Posterior cingulate gyrus (tissue), 11 donors: ENCODE data around the gene RPS17.
A peak's percentile ranks its signal among the peaks of the same experiment; 100 is the strongest.

Source experiments
- DNase-seq, 10 donors: peaks; one replicate each; pipeline versions ENCODE4 v3.0.0 to v3.0.0-alpha.2; 2020 to 2021; ENCODE audit warnings: mixed read lengths in 3 of 10
- intact Hi-C: fragments of 100-400 bp; cut with DNase I; formaldehyde crosslinking; loops from one replicate; pipeline ENCODE4 v1.15.1; 2023

Gene RPS17

DNA sequence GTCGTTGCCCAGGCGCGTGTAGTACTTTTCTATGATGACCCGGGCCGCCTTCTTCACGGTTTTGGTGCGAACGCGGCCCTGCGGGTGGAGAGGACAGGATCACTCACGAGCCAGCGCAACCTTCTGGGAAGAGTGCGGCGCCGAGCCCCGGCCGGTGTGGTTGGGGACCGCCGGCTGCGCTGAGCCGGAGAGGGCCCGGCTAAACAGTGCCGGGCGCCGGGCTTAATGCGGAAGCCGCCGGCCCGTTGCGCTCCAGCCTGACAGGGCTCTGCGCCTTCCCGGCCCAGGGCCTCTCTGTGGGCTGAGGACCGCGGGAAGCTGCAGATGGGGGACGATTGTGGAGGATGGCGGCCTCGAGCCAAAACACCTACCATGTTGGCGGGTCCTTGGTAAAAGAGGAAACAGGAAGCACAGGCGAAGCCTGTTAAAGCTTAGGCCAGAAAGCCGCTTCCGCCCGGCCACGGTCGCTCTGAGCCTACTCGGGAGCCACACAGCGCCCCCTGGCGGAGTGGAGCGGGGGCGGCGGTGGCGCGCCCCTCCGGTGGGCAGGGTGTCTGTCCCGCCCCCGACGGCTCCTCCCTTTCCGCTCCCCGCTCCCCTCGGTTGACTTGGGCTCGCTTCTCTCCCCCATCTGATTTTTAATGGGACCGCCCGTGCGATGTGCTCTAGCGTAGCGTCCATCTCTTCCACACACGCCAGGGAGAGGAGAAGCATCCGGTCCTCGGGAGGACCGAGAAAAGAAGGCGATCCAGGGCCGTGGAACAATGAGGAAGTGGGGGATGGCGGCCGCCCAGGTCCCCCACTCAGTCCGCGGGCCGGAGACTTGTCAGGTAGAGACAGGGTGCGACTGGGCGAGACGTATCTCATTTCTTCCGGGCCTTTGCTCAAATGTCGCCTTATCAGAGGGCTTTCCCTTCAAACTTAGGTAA, at the start of gene RPS17:
TSS of gene RPS17 (minus strand) at position 403 of the 929 bp plus-strand sequence. CDS start at position 374, 29 bp downstream.
- intact Hi-C loops = loop anchor here (5.0 kb wide), 3 partner anchors 107 to 212 kb away; partner anchors contain the start of genes AP3B2 and CPEB1
- peak; percentile 88 to 99 (median 94) for DNase-seq

DNA sequence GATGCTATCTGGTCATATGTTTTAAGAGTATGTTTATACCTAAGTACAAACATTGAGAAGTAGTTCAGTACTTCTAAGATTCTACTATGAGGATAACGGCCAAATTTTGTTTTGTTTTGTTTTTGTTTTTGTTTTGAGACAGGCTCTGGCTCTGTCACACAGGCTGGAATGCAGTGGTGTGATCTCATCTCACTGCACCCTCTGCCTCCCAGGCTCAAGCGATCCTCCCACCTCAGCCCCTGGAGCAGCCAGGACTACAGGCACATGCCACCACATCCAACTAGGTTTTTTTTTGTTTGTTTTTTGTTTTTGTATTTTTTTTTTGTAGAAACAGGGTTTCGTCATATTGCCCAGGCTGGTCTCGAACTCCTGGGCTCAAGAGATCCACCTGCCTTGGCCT, 47.5 kb upstream of the RPS17 start:
- intact Hi-C loops = no loop called here
- DNase-seq = no peak

DNA sequence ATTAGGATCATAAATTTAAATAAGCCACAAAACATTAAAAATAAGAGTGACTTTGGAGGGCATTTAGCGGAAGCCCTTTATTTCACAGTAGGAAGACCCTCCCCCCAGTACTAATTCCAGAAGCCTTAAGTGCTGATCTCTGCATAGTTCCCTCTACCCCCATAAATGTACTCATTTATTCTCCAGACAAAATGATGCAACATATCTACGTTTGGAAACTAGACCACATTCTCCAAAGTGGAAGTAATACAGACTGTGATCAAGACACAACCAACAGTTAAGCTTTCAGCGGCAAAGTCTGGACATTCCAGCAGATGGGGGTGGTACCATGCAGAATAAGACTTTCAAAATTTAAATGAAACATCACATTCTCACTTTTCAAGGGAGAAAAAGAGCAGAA, 44.8 kb upstream of the RPS17 start:
- intact Hi-C loops = no loop called here
- DNase-seq = no peak

DNA sequence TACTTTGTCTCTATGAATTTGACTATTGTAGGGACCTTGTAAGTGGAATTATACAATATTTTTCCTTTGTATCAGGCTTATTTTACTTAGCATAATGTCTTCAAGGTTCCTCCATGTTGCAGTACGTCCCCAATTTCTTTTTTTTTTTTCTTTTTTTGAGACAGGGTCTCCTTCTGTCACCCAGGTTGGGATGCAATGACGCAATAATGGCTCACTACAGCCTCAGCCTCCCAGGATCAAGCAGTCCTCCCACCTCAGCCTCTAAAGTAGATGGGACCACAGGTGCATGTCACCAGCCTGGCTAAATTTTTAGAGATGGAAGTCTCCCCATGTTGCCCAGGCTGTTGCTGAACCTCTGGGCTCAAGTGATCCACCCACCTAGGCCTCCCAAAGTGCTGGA, 40.5 kb upstream of the RPS17 start:
- intact Hi-C loops = no loop called here
- DNase-seq = no peak

DNA sequence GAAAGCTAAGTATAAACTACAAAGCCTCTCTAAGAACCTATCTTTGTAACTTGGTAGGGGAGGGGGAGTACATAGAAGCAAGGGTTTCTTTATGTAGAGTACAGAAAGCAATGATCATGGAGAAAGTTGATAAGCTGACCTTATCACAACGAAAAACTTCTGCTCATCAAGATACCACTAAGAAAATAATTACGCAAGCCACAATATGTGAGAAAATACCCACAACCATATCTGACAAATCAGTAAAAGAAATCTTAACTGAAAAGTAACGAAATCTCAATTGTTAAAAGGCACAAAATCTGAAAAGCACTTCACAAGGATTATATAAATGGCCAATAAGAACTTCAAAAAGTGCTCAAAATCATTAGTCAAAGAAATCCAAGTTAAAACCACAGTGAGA, 35.1 kb upstream of the RPS17 start:
- intact Hi-C loops = no loop called here
- DNase-seq = no peak

DNA sequence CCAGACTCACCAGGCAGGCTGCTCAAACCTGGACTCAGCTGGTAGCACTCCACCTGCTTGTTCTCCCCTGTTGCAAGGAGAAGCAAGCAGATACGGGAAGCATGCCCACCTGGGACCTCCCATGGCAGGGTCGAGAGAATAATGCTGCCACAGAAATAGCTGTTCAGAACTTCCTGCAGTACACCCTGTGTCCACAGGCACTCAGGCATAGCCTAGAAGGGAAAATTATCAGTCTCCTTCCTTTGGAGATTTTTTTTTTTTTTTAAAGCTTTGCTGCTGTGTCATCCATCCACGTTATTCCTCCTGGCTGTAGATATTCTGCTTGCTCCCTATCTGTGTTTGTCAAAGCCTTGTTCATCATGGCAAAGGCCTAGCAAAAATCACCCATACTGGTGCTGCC, 32.7 kb upstream of the RPS17 start:
- peak in 1 of 10 donors; percentile 70 for DNase-seq
- intact Hi-C loops = no loop called here

DNA sequence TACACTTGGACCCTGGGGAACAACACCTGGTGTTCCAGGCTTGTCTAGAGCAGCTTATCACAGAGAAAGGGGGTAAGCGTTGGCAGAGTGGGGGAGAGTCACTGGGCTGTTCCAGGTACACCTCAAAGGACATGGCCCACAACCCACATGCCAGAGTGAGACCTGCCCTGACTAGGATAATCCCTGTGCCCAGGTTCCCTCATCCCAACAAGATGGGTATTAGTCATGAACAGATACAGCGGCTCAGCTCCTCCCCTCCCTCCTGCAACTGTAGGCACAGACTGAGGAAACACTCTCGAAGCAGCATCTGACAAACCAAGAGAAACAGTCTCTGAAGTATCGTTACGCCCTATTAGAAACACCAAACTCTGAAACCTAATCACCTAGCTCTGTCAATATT, 32.1 kb upstream of the RPS17 start:
- intact Hi-C loops = no loop called here
- DNase-seq = peak in 6 of 10 donors; percentile 25 to 89 (median 60)

DNA sequence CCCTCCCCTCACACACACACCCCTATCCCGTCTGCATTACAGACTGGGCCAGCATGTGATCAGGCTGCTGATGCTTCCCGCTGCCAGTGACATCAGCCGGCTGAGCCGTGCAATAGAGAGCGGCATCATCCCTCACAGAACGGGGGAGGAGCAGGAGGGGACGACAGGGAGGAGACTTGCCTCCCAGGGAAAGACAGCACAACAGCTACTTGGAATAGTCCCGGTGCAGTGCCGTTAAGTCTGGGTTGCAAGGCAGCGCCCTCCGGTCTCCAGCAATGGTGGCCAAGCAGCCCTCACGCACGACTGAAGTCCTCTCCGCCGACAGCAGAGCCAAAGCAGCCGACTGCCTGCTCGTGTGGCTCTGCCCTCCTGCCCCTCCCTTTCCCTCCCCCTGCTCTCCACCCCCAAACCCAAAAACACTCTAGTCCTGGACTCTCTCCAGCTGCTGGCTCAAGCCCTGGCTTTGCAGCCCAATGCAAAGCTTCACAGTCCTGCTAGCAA, 31.5 kb upstream of the RPS17 start:
- peak; percentile 76 to 98 (median 87) for DNase-seq
- intact Hi-C loops = loop anchor here (2.0 kb wide), 1 partner anchor 75 kb away; the partner anchor contains the start of gene CPEB1

DNA sequence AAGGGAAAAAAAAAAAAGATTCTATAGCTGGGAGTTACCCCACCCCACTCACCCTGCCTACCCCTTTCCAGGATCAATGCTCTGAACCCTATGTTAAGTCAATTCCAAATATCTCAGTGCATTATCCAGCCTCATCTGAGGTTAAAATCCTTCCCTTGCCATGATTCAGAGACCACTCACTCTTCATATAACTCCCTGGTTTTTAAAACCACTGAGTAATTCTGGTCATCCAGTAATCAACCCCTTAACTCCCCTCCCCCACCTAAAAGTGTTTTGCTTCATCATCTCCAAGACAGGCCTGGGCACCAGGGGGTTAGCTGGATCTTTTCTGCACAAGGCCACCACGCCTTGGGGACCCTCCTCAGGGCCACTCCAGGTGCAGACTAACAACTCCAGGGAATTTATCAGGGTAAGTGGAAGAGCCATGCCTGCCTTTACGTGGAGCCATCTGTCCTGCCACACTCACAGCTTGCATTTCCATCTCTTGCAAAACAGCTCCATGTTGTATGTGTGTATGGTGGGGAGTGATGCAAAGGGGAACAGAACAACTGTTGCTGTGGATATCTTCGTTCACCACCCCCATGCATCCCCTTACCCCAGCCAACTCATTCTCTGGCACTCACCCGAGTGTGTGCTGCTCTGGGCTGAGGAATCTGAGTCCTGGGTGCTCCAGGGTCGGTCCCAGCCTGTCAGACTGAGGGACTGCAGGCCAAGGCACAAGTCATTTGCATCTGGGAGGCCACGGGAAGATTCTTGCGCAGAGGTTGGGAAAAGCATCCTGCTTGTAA, 30.7 kb upstream of the RPS17 start:
- intact Hi-C loops = loop anchor here (2.0 kb wide), 1 partner anchor 76 kb away; the partner anchor contains the start of gene CPEB1

DNA sequence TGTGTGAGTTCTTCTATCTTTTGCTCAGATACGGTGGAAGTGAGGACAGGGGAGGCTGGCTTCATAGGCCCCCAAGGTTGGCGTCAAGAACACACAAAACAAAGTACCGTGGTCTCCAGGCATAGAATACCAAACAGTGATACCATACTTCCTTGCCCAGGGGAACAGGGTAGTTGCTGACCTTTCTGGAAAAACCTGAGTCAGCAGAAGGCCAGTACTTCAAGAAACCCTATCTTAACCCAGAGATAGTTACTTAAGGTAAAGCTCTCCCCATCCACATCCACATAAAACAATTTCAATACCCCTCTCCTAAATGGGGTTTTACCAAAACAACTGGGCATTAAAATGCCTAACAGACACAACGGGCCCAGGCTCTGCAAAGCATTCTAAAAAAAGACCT, 29.6 kb upstream of the RPS17 start:
- intact Hi-C loops = loop anchor here (2.0 kb wide), 1 partner anchor 77 kb away; the partner anchor contains the start of gene CPEB1
- no peak for DNase-seq

More for the DNA sequence above, 30.7 kb upstream of the RPS17 start:
- DNase-seq = peak in 3 of 10 donors; percentile 9 to 20 (median 10)

DNA sequence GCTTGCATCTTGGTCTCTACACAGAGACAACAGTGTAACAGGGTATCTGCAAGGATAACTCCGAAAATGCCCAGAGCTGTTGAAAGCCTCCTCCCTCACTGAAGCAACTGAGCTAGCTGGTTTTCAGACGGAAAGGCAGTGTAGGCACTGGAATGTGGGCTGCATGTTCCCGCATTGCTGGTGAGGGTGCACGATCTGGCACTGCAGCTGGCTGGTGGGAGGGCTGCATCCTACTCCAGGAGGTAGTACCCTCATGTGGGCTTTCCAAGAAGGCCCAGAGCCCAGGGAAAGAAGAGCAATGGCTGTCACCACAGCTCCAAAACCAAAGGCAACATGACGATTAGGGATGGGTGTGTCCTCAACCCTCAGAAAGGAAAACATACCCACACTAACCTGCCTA, 28.7 kb upstream of the RPS17 start:
- intact Hi-C loops = no loop called here
- DNase-seq = peak in 9 of 10 donors; percentile 27 to 92 (median 62)

DNA sequence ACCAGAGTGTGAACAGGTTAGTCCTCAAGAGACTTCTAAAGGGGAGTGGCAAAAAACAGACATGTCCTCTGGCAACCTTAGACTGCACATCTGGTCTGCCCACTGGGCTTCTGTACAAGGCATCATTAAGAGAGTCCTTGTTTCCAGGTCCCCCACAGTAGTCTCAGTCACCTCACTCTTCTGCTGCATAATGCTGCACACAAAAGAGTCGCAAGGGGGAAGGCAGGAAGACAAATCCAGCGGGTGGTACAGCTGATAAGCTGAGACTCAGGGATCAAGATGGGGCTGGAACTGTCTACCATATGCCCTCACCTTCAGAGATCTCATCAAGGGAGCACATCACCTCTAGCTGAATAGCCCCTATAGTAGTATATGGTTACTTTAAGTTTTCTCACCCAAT, 27.4 kb upstream of the RPS17 start:
- DNase-seq = no peak
- intact Hi-C loops = no loop called here

DNA sequence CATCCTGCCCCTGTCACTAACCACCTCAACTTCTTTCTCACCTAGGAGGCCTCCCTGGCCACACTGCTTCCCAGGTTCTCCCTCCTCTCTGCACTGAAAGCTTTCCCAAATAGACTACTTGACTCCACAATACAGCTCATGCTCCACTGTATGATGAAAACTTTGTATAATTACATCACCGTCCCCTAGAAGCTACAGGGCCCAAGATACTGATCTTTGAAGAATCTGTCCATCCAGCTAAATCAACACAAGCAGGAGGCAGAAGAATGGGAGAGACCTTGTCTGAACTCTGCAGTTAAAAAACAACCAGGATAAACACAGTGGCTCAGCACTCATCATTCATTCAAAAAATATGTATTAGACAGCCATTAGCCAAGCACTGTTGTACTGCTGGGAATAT, 26.4 kb upstream of the RPS17 start:
- intact Hi-C loops = no loop called here
- no peak for DNase-seq

DNA sequence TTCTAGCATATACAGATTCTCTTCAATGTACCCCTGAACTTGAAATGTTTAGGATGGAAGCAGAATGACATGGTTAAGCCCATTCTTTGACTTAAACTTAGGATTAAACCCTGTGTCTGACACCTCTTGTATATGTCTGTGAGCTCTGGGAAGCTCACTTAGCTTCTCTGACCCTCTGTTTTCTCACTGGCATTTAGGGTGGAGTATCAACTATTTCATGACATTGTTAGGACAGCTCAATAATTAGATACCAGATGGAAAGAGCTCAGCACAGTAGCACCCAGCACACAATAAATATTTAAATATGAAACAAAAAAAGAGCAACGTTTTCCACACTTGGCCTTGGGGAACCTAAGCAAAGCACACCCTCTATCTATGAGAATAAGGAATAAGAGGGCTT, 18.2 kb upstream of the RPS17 start:
- DNase-seq = no peak
- intact Hi-C loops = no loop called here

DNA sequence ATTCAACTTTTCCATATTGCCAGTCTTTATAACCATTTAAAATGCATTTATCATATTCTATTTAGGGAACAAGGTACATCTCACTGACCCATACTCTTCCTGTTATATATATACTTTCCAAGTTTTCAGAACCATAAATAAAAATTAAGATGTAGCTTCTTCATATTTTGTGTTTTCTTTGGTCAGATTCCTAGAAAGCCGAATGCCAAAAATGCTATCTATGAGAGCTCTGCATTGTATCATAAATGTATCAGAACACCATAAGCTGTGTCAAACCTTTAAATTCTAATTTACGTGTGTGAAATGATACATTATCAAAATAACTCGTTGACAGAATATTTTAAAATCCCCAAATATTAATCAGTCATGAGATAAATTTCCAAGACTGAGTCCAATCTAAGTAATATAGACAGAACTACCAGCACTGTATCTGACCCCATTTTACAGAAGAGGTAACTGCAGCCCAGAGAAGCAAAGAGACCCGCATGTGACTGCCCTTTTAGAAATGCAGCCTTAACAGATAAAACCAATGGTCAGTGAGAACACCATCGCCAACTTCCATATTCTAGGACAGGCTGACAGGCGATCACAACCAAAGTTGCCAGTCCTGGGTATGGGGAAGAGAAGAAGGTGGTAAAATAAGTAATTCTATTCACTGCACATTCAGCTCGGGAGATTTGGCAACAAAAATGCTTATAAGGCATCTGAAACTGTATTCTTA, 16.2 kb upstream of the RPS17 start:
- intact Hi-C loops = no loop called here
- DNase-seq = no peak

DNA sequence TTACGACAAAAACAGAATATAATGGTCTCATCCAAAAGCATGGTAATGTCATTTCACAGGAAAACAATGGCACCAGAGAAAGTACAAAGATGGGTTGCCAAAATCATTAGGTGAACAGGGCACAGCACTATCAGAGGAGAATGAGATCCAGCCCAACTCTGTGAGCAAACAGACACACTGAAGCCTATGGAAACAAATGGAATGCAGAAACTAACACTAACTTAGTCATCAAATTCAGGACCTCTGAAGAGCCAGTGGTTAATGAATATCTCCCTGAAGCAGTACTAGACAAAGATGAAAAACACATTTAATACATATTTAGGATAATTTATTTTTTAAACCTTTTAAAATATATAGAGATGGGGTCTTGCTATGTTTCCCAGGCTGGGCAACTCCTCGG, 14.6 kb upstream of the RPS17 start:
- DNase-seq = no peak
- intact Hi-C loops = no loop called here

DNA sequence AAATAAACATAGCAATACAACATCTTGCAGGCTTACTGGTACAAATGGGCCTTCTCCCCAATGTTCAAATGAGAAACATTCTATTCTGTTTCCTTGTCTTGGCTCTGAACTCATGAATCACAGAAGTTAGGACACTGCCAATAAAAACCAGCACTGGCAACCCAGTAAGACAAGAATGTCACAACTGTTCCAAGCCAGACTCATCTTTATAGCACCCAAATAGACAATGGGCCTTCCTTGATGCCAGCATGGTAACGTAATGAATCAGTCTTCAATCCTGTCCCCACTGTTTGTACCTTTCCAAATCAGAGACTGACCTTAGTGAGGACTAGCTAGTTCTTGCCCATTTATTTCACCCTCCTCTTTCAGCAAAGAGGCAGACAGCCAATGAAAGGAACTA, 14.1 kb upstream of the RPS17 start:
- intact Hi-C loops = no loop called here
- DNase-seq = no peak

DNA sequence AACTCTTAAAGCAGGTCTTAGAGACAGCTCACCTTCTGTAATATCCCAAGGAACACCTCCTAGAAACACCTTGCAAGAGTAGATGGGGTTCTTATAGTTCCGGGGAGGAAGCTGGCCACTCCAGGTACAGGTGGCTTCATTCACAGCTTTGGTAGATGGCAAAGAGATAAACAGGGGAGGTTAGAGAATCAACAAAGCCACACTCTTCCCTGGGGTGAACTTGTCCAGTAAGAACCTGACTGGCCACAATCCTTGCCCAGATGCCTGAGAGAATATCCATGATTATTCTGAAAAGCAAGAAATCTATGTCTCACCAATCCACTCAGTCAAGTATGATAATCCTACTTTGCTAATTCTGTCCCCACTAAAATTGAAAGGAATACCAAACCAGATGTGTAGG, 13.6 kb upstream of the RPS17 start:
- intact Hi-C loops = no loop called here
- DNase-seq = no peak

DNA sequence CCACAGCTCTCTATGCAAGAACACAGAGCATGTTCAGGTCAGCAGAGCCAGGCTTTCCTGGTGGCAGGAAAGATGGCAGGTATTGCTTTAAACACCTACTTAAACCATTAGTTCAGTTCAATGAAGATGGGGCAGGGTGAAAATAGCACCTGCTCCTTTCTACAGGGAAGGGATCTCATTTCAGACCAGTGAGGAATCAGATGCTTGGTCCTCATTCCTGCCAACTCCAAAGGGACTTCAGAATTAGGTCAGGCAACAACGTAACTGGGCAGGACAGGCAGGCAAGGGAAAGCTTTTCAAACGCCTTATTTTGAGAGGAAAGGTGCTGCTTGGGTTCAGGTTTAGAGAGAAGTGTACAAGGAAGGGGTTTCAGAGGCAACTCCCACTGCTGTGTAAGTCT, 12.6 kb upstream of the RPS17 start:
- DNase-seq = no peak
- intact Hi-C loops = no loop called here

DNA sequence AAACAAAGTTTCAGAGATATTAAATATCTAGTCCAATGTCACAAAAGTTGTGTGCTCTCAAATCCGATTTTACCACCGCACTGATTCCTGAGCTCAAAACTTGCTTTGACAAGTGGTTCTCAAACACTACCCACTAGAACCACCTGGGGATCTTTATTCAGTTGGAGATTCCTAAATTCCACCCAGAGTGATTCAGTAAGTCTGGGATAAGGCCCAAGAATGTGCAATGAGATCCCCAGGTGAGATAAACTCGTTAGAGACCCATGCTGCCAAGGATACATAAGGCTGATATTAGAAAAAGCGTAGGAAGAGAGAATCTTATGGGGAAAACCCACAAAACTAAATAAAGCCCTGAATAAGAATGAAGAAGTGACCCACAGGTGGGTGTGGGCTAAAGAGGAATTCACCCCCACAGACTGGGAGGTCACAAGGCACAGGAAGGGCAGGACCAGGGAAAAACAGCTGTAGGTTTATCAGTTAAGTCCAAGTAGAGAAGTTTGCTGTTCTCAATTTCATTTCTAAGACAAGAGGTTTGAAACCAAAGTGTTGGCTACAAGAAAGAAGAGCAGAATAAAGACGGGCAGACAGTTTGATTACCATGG, 11.5 kb upstream of the RPS17 start:
- intact Hi-C loops = no loop called here

More for the DNA sequence above, 11.5 kb upstream of the RPS17 start:
- DNase-seq = no peak
